HCT116 (cell line): ENCODE results near the gene ANO2. TPM values are rescaled to one million over a fixed set of nuclear protein-coding genes. Genes with fewer than 3 reads are reported as not detected.

Experiments
- ATAC-seq: fragments of 200-7000 bp; cut with Tn5 transposase; 2 replicates; pipeline ENCODE4 v1.9.1; 2020; ENCODE audit warnings: mild to moderate bottlenecking, moderate library complexity
- BruUV-seq: library from RNA; stranded (reverse); fragments of 400-500 nt; replicated peaks from 2 replicates; lab custom pipeline; 2021; lab: Mats Ljungman, UMichigan
- CTCF ChIA-PET: fragments of 300-600 bp; sonication (Branson Sonifier 250); formaldehyde crosslinking; loops from one replicate; lab custom pipeline; 2021; ENCODE audit warnings: antibody characterized with exemption; lab: Charles Lee
- POLR2A ChIA-PET: fragments of 300-600, 350-600 bp; sonication (Branson Sonifier 250); formaldehyde crosslinking; loops from one replicate; lab custom pipeline; 2021; ENCODE audit warnings: antibody characterized with exemption; lab: Charles Lee
- RAD21 ChIA-PET, 2 experiments: fragments of 300-600 bp; sonication (Branson Sonifier 250); formaldehyde crosslinking; loops; one replicate each; lab custom pipeline; 2023; ENCODE audit warnings: low total read pairs in 2 of 2; ENCODE audit not compliant: uncharacterized antibody in 2 of 2, unreplicated experiment in 2 of 2, low non-redundant PET in 1 of 2; lab: Charles Lee
- DNase-seq: peaks from one replicate; pipeline ENCODE4 v3.0.0-alpha.2; 2010; ENCODE audit warnings: low read depth, low spot score
- H2AFZ ChIP-seq: fragments of 200-600 bp; shearing (Covaris generic), sonication (generic); 2 replicates; pipeline ENCODE4 v1.6.1; 2017; ENCODE audit warnings: low read depth, mixed run types, mixed read lengths, antibody characterized with exemption, low read length; ENCODE audit not compliant: poor library complexity, severe bottlenecking
- H3K27ac ChIP-seq: 2 replicates; pipeline ENCODE4 v1.5.1; 2012; ENCODE audit warnings: low read depth, low read length
- H3K27me3 ChIP-seq: fragments of 200-600 bp; sonication (generic); 2 replicates; pipeline ENCODE4 v1.6.1; 2016; ENCODE audit warnings: mixed run types, low read length, mixed read lengths; ENCODE audit not compliant: insufficient read depth
- H3K36me3 ChIP-seq, 2 experiments: fragments of 200-500 bp in 1 of 2; fragments of 200-600 bp in 1 of 2; sonication (Bioruptor generic) in 1 of 2; sonication (generic) in 1 of 2; 2 replicates each; pipeline versions ENCODE4 v1.5.1 to v1.6.1; 2014 to 2016; ENCODE audit warnings: low read length in 2 of 2, inconsistent platforms in 1 of 2, mixed read lengths in 1 of 2, mixed run types in 1 of 2; ENCODE audit not compliant: insufficient read depth in 2 of 2, control insufficient read depth in 1 of 2
- H3K4me1 ChIP-seq, 2 experiments: fragments of 200-600 bp in 1 of 2; sonication (generic) in 1 of 2; 2 replicates each; pipeline versions ENCODE4 v1.5.1 to v1.6.1; 2012 to 2017; ENCODE audit warnings: low read length in 2 of 2, inconsistent platforms in 1 of 2, mild to moderate bottlenecking in 1 of 2, mixed read lengths in 1 of 2, mixed run types in 1 of 2, moderate library complexity in 1 of 2; ENCODE audit not compliant: insufficient read depth in 2 of 2, control insufficient read depth in 1 of 2
- H3K4me2 ChIP-seq: fragments of 200-600 bp; sonication (generic); 2 replicates; pipeline ENCODE4 v1.6.1; 2017; ENCODE audit warnings: mixed run types, low read length, mixed read lengths
- H3K4me3 ChIP-seq, 2 experiments: fragments of 200-600 bp in 1 of 2; sonication (generic) in 1 of 2; replicated peaks in 1 of 2; 2 replicates each; pipeline ENCODE4 v1.5.1; 2011 to 2016; ENCODE audit warnings: low read length in 2 of 2, control low read depth in 1 of 2, low read depth in 1 of 2, mild to moderate bottlenecking in 1 of 2, mixed read lengths in 1 of 2, mixed run types in 1 of 2
- H3K79me2 ChIP-seq: fragments of 200-600 bp; sonication (generic); 2 replicates; pipeline ENCODE4 v1.6.1; 2017; ENCODE audit warnings: mild to moderate bottlenecking, mixed run types, low read length, moderate library complexity, mixed read lengths; ENCODE audit not compliant: insufficient read depth
- H3K9ac ChIP-seq: fragments of 200-600 bp; sonication (generic); 2 replicates; pipeline ENCODE4 v1.6.1; 2016; ENCODE audit warnings: low read length, mixed read lengths
- H3K9me2 ChIP-seq: fragments of 200-600 bp; sonication (generic), shearing (Covaris generic); 2 replicates; pipeline ENCODE4 v1.6.1; 2017; ENCODE audit warnings: mixed run types, mild to moderate bottlenecking, moderate library complexity; ENCODE audit not compliant: insufficient read depth
- H3K9me3 ChIP-seq, 2 experiments: fragments of 200-500 bp in 1 of 2; fragments of 200-600 bp in 1 of 2; sonication (Bioruptor generic) in 1 of 2; sonication (generic) in 1 of 2; 2 replicates each; pipeline ENCODE4 v1.6.1; 2014 to 2017; ENCODE audit warnings: low read length in 2 of 2, mixed read lengths in 2 of 2, inconsistent platforms in 1 of 2, low read depth in 1 of 2, mild to moderate bottlenecking in 1 of 2, mixed run types in 1 of 2, moderate library complexity in 1 of 2; ENCODE audit not compliant: control insufficient read depth in 1 of 2, insufficient read depth in 1 of 2
- H4K20me1 ChIP-seq: fragments of 200-600 bp; sonication (generic), shearing (Covaris generic); 2 replicates; pipeline ENCODE4 v1.6.1; 2017; ENCODE audit warnings: mixed run types, mild to moderate bottlenecking, moderate library complexity; ENCODE audit not compliant: insufficient read depth
- CBX3 ChIP-seq: IDR thresholded peaks from 2 replicates; pipeline ENCODE4 v1.6.1; 2012; ENCODE audit warnings: low read depth
- CEBPB ChIP-seq: IDR thresholded peaks from 2 replicates; pipeline ENCODE4 v1.6.1; 2012; ENCODE audit warnings: low read depth
- CTCF ChIP-seq, 3 experiments: fragments of 200-600 bp in 1 of 3; sonication (generic) in 1 of 3; IDR thresholded peaks in 2 of 3; conservative IDR thresholded peaks in 1 of 3; 2 replicates each; pipeline ENCODE4 v1.5.1; 2012 to 2017; ENCODE audit warnings: low read depth in 2 of 3, low read length in 2 of 3, antibody characterized with exemption in 1 of 3, borderline replicate concordance in 1 of 3, control low read depth in 1 of 3, mild to moderate bottlenecking in 1 of 3, mixed read lengths in 1 of 3, mixed run types in 1 of 3, moderate library complexity in 1 of 3; ENCODE audit not compliant: insufficient read depth in 1 of 3
- EGR1 ChIP-seq: IDR thresholded peaks from 2 replicates; pipeline ENCODE4 v1.6.1; 2012; ENCODE audit warnings: low read depth
- ELF1 ChIP-seq: IDR thresholded peaks from 2 replicates; pipeline ENCODE4 v1.6.1; 2012; ENCODE audit warnings: low read depth, borderline replicate concordance
- EZH2 ChIP-seq: fragments of 200-600 bp; sonication (generic); IDR thresholded peaks from 2 replicates; pipeline ENCODE4 v1.6.1; 2017; ENCODE audit warnings: antibody characterized with exemption, mixed run types
- EZH2phosphoT487 ChIP-seq: fragments of 200-600 bp; IDR thresholded peaks from 2 replicates; pipeline ENCODE4 v1.6.1; 2018; ENCODE audit warnings: antibody characterized with exemption, borderline replicate concordance
- FOSL1 ChIP-seq: IDR thresholded peaks from 2 replicates; pipeline ENCODE4 v1.6.1; 2012; ENCODE audit warnings: low read depth
- JUND ChIP-seq: IDR thresholded peaks from 2 replicates; pipeline ENCODE4 v1.6.1; 2012
- POLR2A ChIP-seq: IDR thresholded peaks from 2 replicates; pipeline ENCODE4 v1.7.0; 2011; ENCODE audit warnings: borderline replicate concordance; ENCODE audit not compliant: insufficient read depth, insufficient read length; ENCODE audit errors: extremely low read depth
- REST ChIP-seq: IDR thresholded peaks from 2 replicates; pipeline ENCODE4 v1.6.1; 2012; ENCODE audit warnings: low read depth
- SIN3A ChIP-seq: IDR thresholded peaks from 2 replicates; pipeline ENCODE4 v1.6.1; 2012; ENCODE audit warnings: low read depth
- SP1 ChIP-seq: IDR thresholded peaks from 2 replicates; pipeline ENCODE4 v1.6.1; 2012; ENCODE audit warnings: low read depth
- ZBTB33 ChIP-seq: IDR thresholded peaks from 2 replicates; pipeline ENCODE4 v1.6.1; 2011; ENCODE audit warnings: mild to moderate bottlenecking, low read length, moderate library complexity; ENCODE audit not compliant: insufficient replicate concordance; ENCODE audit errors: extremely low read depth
- ZFX ChIP-seq: fragments of 450-650 bp; IDR thresholded peaks from 2 replicates; pipeline ENCODE4 v1.6.1; 2017
- ZNF274 ChIP-seq: fragments of 200-500 bp; sonication (Bioruptor generic); IDR thresholded peaks from 2 replicates; pipeline ENCODE4 v1.6.1; 2014; ENCODE audit warnings: mild to moderate bottlenecking, low read depth, low read length, inconsistent platforms
- intact Hi-C: fragments of 100-400 bp; cut with micrococcal nuclease; formaldehyde crosslinking; loops from 2 replicates; pipeline ENCODE4 v1.10.0; 2022
- total RNA-seq: library from RNA; stranded (reverse); gene quantifications from one replicate; pipeline ENCODE4 v1.2.1, GENCODE V29; 2021; ENCODE audit not compliant: unreplicated experiment

The ANO2 gene
- total RNA-seq, 1 experiment from 2014 or later, result not detected

- TF ChIP-seq CTCF (IDR thresholded peaks at IDR 0.05 in 2 of 3, conservative IDR thresholded peaks at IDR 0.05 in 1 of 3; ENCODE audit: borderline replicate concordance in 1 of 3, insufficient read depth in 1 of 3, low read depth in 2 of 3, low read length in 2 of 3) (no peak), JUND (no peak), EZH2phosphoT487 (no peak)
- TF ChIP-seq, all 23 proteins: peak for 0
These were observed 150.9 kb downstream of the ANO2 start (continued) for GRCh38 chr12:5794156-5794555.

GRCh38 chr12:5792343-5792742, 152.7 kb downstream of the ANO2 start:
- H3K27me3 ChIP-seq, result no peaks in the 10 kb centered on the region
- RAD21 ChIA-PET, result no interaction called here

More at GRCh38 chr12:5792343-5792742, 152.7 kb downstream of the ANO2 start:
- H3K9ac ChIP-seq, result no peak overlapping the region
- no peaks in the 10 kb centered on the region for H3K9me2 ChIP-seq
- no peaks in the 10 kb centered on the region for H3K4me1 ChIP-seq
- H3K4me2 ChIP-seq, result no peak overlapping the region
- ChIA-PET CTCF (no interaction called here), POLR2A (no interaction called here)
- H3K9me3 ChIP-seq, result no peaks in the 10 kb centered on the region
- no peak overlapping the region for H3K4me3 ChIP-seq
- no peaks in the 10 kb centered on the region for H3K79me2 ChIP-seq
- BruUV-seq, result no TSS peak
- ATAC-seq (no peak), DNase-seq (no peak)
- intact Hi-C loops, result no loop called here
- no peaks in the 10 kb centered on the region for H4K20me1 ChIP-seq
- H3K27ac ChIP-seq, result no peak overlapping the region
- TF ChIP-seq ELF1, result no peak
- no peak for TF ChIP-seq CEBPB
- no peak for TF ChIP-seq EGR1
- TF ChIP-seq SP1, result no peak
- no peak for TF ChIP-seq FOSL1
- TF ChIP-seq ZFX, result no peak
- TF ChIP-seq POLR2A, result no peak
- no peak for TF ChIP-seq CBX3
- no peak for TF ChIP-seq ZBTB33
- no peak for TF ChIP-seq ZNF274
- no peak for TF ChIP-seq EZH2
- TF ChIP-seq SIN3A, result no peak
- no peak for TF ChIP-seq REST
- no peak for TF ChIP-seq EZH2phosphoT487
- no peak for TF ChIP-seq CTCF (IDR thresholded peaks at IDR 0.05 in 2 of 3, conservative IDR thresholded peaks at IDR 0.05 in 1 of 3; ENCODE audit: borderline replicate concordance in 1 of 3, insufficient read depth in 1 of 3, low read depth in 2 of 3, low read length in 2 of 3)
- no peak for TF ChIP-seq JUND
- no peak overlapping the region for H2AFZ ChIP-seq
- H3K36me3 ChIP-seq, result no peaks in the 10 kb centered on the region
